ENCODE results near the gene GCGR. TPM values are rescaled to one million over a fixed set of nuclear protein-coding genes. Genes with fewer than 3 reads are reported as not detected.

Gene GCGR
- total and polyA plus RNA-seq, 10 donors: 0.06 to 0.37 (median 0.14) TPM; not detected in 6

DNA sequence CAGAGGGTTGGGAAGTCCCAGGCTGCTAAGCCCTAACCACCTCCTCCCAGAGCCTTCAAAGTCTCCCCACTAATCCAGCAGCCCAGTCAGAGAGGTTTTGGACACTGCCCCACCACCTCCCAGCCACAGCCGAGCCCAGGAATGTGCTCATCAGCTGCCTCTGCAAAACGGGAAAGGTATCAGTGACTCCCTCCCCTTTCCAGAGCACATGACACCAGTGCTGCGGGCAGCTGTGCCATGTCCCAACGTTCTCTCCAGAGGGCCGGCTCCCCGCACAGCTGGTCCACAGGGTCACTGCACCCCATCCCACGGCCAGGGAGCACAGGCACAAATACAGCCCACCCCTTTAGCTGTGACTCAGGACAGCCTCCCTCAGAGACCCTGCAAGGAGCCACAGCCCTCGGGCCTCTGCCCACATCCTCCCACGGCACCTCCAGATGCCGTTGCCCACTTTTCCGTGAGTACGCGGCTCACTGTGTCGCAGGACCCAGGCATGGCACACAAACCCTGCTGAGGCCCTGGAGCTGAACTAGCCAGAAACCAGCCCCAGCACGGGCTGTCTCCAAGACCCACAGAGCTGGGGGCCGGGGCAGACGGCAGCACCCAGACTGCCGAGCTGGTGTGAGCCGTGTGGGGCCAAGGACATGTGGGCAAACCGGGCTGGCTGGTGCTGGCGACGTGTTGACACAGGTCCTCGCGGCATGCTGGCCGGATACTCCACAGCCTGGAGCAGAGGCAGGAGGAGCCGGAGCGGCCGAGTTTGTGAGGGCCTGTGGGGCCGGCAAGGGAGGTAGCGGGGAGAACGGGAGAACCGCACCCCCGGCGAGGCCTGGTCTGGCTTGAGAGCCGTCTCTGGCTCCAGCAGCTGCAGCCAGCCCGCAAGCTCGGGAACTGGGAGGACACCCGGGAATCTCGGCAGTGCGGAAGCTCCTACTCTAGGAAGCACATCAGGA, 37.2 kb downstream of the GCGR start:
- Histone ChIP-seq H3K27me3 (replicated peaks in 1 of 7) (no peaks in the 10 kb centered on the region), H3K36me3 (peaks cover 0 to 44% (median 38%) of the 10 kb centered on the region in 6 donors), H3K27ac (peak overlapping the region in 5 of 8 donors; percentile 0 to 58 (median 30)), H3K4me3 (no peak overlapping the region), H3K9me3 (no peaks in the 10 kb centered on the region), H3K4me1 (peaks cover 0 to 72% (median 28%) of the 10 kb centered on the region in 6 donors)
- no peak for TF ChIP-seq CTCF (IDR thresholded peaks at IDR 0.05 in 8 of 11, conservative IDR thresholded peaks at IDR 0.05 in 3 of 11)
- TF ChIP-seq POLR2AphosphoS5 (IDR thresholded peaks at IDR 0.05): peak in 1 of 3 donors; percentile 63
- intact Hi-C loops (cut with DNase I; ENCODE audit: low total_unique reads): no loop called here
- WGBS, 5 donors: 51 to 79% (median 63%) methylated on average over 25 to 40 of the region's 40 CpGs
- DNase-seq: peak; percentile 80

- H3K4me1 ChIP-seq: peaks cover 0 to 72% (median 28%) of the 10 kb centered on the region in 6 donors
- no peak overlapping the region for H3K4me3 ChIP-seq
- peaks cover 0 to 52% (median 46%) of the 10 kb centered on the region in 6 donors for H3K36me3 ChIP-seq
- peak overlapping the region in 5 of 8 donors; percentile 0 to 58 (median 30) for H3K27ac ChIP-seq
- 69 to 88% (median 74%) methylated on average over 6 to 15 of the region's 15 CpGs for WGBS, 5 donors
- H3K27me3 ChIP-seq (replicated peaks in 1 of 7): no peaks in the 10 kb centered on the region
- TF ChIP-seq POLR2A (IDR thresholded peaks at IDR 0.05) (no peak), CTCF (IDR thresholded peaks at IDR 0.05 in 8 of 11, conservative IDR thresholded peaks at IDR 0.05 in 3 of 11) (no peak), POLR2AphosphoS5 (IDR thresholded peaks at IDR 0.05) (peak in 1 of 3 donors; percentile 46)
- intact Hi-C loops (cut with DNase I; ENCODE audit: low total_unique reads): no loop called here
- no peaks in the 10 kb centered on the region for H3K9me3 ChIP-seq
- no peak for DNase-seq
These were observed 37.9 kb downstream of the GCGR start for GRCh38 chr17:81841866-81842265.

GRCh38 chr17:81842378-81842724, 38.4 kb downstream of the GCGR start:
- Histone ChIP-seq H3K4me1 (peaks cover 0 to 69% (median 28%) of the 10 kb centered on the region in 6 donors), H3K27ac (peak overlapping the region in 5 of 8 donors; percentile 20 to 54 (median 40)), H3K27me3 (replicated peaks in 1 of 7) (no peaks in the 10 kb centered on the region), H3K4me3 (no peak overlapping the region), H3K36me3 (peaks cover 0 to 57% (median 51%) of the 10 kb centered on the region in 6 donors), H3K9me3 (no peaks in the 10 kb centered on the region)
- 91 to 96% (median 92%) methylated on average over 7 to 11 of the region's 11 CpGs for WGBS, 5 donors
- intact Hi-C loops (cut with DNase I; ENCODE audit: low total_unique reads): no loop called here
- DNase-seq: no peak
- TF ChIP-seq POLR2AphosphoS5 (IDR thresholded peaks at IDR 0.05) (no peak), CTCF (IDR thresholded peaks at IDR 0.05 in 8 of 11, conservative IDR thresholded peaks at IDR 0.05 in 3 of 11) (no peak)
